HK-2 (cell line): ENCODE data around the gene LRCOL1.

Source experiments
- DNase-seq: peaks from one replicate; pipeline ENCODE4 v3.0.0-alpha.2; 2018; ENCODE audit not compliant: unreplicated experiment

Gene LRCOL1

GRCh38 chr12:132563911-132564310 lies 46.5 kb downstream of the LRCOL1 start:
- DNase-seq = no peak

GRCh38 chr12:132562489-132563021 lies 47.8 kb downstream of the LRCOL1 start:
- DNase-seq = no peak

- DNase-seq = no peak
Observed at GRCh38 chr12:132561427-132562156, 48.8 kb downstream of the LRCOL1 start.

- peak; percentile 82 for DNase-seq
Observed at GRCh38 chr12:132560614-132561426, 49.6 kb downstream of the LRCOL1 start.

GRCh38 chr12:132560364-132560613 lies 50.1 kb downstream of the LRCOL1 start:
- no peak for DNase-seq

- DNase-seq = peak; percentile 62
Observed at GRCh38 chr12:132559652-132560363, 50.6 kb downstream of the LRCOL1 start.

- peak; percentile 89 for DNase-seq
Observed at GRCh38 chr12:132558861-132559623, 51.3 kb downstream of the LRCOL1 start.

- DNase-seq = no peak
Observed at GRCh38 chr12:132558042-132558856, 52.1 kb downstream of the LRCOL1 start.

GRCh38 chr12:132557291-132558015 lies 52.9 kb downstream of the LRCOL1 start:
- DNase-seq = no peak

- no peak for DNase-seq
Observed at GRCh38 chr12:132556801-132557200, 53.6 kb downstream of the LRCOL1 start.

- no peak for DNase-seq
Observed at GRCh38 chr12:132556216-132556615, 54.2 kb downstream of the LRCOL1 start.

GRCh38 chr12:132555686-132556085 lies 54.7 kb downstream of the LRCOL1 start:
- no peak for DNase-seq

- DNase-seq = no peak
Observed at GRCh38 chr12:132554845-132555630, 55.3 kb downstream of the LRCOL1 start.
